ENCODE data around the gene OR51B5.

The OR51B5 gene, protein sequence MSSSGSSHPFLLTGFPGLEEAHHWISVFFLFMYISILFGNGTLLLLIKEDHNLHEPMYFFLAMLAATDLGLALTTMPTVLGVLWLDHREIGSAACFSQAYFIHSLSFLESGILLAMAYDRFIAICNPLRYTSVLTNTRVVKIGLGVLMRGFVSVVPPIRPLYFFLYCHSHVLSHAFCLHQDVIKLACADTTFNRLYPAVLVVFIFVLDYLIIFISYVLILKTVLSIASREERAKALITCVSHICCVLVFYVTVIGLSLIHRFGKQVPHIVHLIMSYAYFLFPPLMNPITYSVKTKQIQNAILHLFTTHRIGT

DNA sequence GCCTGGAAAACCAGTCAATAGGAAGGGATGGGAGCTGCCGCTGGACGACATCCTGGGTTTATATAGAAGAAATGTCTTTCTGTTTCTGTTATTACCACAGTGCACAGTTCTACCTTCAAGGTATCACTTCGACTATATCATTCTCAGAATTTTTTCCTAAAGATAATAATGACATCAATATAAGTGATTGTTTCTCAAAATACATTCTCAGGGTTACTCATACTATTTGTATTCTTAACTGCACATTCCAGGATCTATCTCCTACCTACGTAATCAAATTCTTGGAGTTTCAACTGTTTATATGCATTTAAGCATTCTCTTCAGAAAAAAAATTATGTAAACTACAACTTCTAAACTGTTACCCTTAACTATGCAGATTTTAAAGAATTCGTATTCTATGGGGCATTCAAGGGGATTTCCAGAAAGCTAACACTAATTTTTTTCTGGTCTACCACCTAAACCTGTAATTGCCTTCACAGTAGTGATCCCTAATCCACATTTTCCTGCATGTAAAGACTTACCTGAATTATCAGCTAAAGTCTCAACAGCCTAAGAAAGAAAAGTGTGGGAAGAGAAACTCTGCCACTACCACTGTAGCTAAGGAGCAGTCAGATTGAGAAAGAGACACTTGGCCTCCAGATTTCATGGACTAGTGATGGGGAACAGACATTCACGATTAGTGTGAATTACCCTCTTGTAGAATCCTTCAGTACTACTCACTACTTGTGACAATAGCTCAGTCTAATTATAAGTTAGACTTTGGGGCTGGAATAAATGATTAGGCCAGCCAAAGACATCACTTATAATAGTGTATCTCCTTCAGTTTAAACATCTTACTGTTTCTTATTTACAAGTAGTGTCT, at the start of gene OR51B5:
TSS of gene OR51B5 (minus strand) at position 51 of the 862 bp plus-strand sequence. CDS start at position 51, 0 bp downstream.
- TF ChIP-seq CTCF (IDR thresholded peaks at IDR 0.05; ENCODE audit: insufficient read depth, low read length, missing control alignments): no peak
- ChIA-PET CTCF (interaction anchor here (1.0 kb wide), 1 partner anchor 139 kb away, joined by 3 read pairs; no protein-coding TSS in a partner anchor), POLR2A (no interaction called here)
- no peak for DNase-seq (ENCODE audit: low read depth, low spot score)
- H3K4me3 ChIP-seq (ENCODE audit: low read depth, low read length): no peak within 1 kb of the TSS

GRCh38 chr11:5390210-5390609, 46.9 kb upstream of the OR51B5 start:
- ChIA-PET CTCF (interaction anchor here (1.0 kb wide), 1 partner anchor 182 kb away, joined by 3 read pairs; no protein-coding TSS in a partner anchor), POLR2A (no interaction called here)
- H3K4me3 ChIP-seq (ENCODE audit: low read depth, low read length): no peak overlapping the region
- no peak for TF ChIP-seq CTCF (IDR thresholded peaks at IDR 0.05; ENCODE audit: insufficient read depth, low read length, missing control alignments)
- DNase-seq (ENCODE audit: low read depth, low spot score): no peak

GRCh38 chr11:5384335-5384734, 41.0 kb upstream of the OR51B5 start:
- POLR2A ChIA-PET: no interaction called here
- no peak for TF ChIP-seq CTCF (IDR thresholded peaks at IDR 0.05; ENCODE audit: insufficient read depth, low read length, missing control alignments)
- DNase-seq (ENCODE audit: low read depth, low spot score): no peak
- CTCF ChIA-PET: interaction anchor here (5.0 kb wide), 1 partner anchor 260 kb away, joined by 56 read pairs; no protein-coding TSS in a partner anchor
- no peak overlapping the region for H3K4me3 ChIP-seq (ENCODE audit: low read depth, low read length)

GRCh38 chr11:5383576-5383975, 40.3 kb upstream of the OR51B5 start, which contains the start of gene OR51M1:
Gene OR51M1, plus strand, starts transcription at chr11:5383812. Its CDS starts 5,587 bp downstream, at chr11:5389399.
- ChIA-PET POLR2A (no interaction called here), CTCF (interaction anchor here (5.0 kb wide), 1 partner anchor 259 kb away, joined by 56 read pairs; no protein-coding TSS in a partner anchor)
- no peak for TF ChIP-seq CTCF (IDR thresholded peaks at IDR 0.05; ENCODE audit: insufficient read depth, low read length, missing control alignments)
- H3K4me3 ChIP-seq (ENCODE audit: low read depth, low read length): no peak within 1 kb of the TSS
- DNase-seq (ENCODE audit: low read depth, low spot score): no peak

GRCh38 chr11:5380740-5381342, 37.5 kb upstream of the OR51B5 start:
- no peak for DNase-seq (ENCODE audit: low read depth, low spot score)
- H3K4me3 ChIP-seq (ENCODE audit: low read depth, low read length): no peak overlapping the region
- peak; percentile 87 for TF ChIP-seq CTCF (IDR thresholded peaks at IDR 0.05; ENCODE audit: insufficient read depth, low read length, missing control alignments)
- ChIA-PET POLR2A (no interaction called here), CTCF (interaction anchor here (1.0 to 5.0 kb wide), 13 partner anchors 10 to 744 kb away, joined by 3 to 56 read pairs (median 4); partner anchors contain the start of genes OR51D1 and OR51V1)

All from AG04449 (cell line).